ENCODE results near the gene ZNF865.

The ZNF865 gene

DNA sequence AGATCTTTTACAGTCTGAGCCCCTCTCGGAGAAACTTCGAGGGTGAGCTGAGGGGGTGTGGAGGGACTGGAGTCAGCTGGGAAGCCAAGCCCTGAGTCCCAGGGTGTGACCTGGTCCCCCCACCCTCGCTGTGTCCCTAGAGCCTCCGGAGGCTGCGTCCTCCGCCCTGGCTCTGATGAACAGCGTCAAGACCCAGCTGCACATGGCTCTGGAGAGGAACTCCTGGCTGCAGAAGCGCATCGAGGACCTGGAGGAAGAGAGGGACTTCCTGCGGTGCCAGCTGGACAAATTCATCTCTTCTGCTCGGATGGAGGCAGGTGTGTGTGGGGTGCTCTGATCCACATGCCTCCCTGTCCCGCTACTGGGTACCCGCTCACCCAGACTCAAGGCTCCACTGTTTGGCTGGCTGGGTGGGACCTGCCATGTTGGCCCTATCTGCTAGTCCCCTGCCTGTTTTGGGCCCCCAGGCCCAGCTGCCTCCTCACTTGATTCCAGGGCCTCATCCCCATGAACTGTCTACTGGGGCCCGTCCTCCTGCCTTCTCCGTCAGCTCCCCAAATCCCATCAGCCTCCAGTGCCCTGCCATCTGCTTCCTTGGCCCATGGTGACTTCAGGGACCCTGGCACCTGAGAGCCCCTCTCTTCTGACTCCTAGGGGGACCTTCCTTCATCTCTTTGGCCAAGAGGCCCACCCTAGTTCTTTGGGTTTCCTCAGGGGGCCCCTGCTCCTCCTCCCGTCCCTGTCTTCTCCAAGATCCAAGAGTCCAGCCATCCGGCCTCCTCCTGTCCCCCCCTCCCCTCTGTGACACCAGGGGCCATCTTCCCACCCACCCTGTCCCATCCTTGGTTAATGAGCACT, 44.0 kb downstream of the ZNF865 start:
- TF ChIP-seq, protein P1, sequence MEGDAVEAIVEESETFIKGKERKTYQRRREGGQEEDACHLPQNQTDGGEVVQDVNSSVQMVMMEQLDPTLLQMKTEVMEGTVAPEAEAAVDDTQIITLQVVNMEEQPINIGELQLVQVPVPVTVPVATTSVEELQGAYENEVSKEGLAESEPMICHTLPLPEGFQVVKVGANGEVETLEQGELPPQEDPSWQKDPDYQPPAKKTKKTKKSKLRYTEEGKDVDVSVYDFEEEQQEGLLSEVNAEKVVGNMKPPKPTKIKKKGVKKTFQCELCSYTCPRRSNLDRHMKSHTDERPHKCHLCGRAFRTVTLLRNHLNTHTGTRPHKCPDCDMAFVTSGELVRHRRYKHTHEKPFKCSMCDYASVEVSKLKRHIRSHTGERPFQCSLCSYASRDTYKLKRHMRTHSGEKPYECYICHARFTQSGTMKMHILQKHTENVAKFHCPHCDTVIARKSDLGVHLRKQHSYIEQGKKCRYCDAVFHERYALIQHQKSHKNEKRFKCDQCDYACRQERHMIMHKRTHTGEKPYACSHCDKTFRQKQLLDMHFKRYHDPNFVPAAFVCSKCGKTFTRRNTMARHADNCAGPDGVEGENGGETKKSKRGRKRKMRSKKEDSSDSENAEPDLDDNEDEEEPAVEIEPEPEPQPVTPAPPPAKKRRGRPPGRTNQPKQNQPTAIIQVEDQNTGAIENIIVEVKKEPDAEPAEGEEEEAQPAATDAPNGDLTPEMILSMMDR (conservative IDR thresholded peaks at IDR 0.05; ENCODE audit: low read depth, low read length), result no peak

DNA sequence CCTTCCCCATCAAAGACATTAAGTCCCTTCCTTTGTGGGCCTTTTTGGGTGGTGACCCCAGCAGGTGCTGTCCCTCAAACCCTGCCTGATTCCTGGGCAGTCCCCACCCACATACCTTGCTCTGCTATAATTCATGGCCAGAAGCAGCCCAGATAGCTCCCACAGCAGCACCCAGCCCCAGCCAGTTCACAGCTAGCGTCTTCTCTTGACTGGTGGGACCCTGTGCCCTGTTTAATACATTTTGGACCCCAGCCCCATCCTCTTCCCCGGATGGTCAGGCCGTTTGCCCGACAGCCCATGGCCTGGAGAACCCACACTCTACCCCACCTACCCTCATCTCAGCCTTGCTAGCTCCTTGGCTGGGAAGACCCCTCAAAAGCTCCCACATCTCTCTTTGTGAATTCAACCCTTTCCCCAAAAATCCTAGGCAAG, 44.7 kb downstream of the ZNF865 start:
- TF ChIP-seq, protein P1 (conservative IDR thresholded peaks at IDR 0.05; ENCODE audit: low read depth, low read length), result no peak
- no peak overlapping the region for H3K4me3 ChIP-seq (ENCODE audit: low read length)
- DNase-seq (ENCODE audit: low read depth), result no peak

More for the DNA sequence above, 44.0 kb downstream of the ZNF865 start:
- no peak for DNase-seq (ENCODE audit: low read depth)
- peak overlapping the region; percentile 71 for H3K4me3 ChIP-seq (ENCODE audit: low read length)

DNA sequence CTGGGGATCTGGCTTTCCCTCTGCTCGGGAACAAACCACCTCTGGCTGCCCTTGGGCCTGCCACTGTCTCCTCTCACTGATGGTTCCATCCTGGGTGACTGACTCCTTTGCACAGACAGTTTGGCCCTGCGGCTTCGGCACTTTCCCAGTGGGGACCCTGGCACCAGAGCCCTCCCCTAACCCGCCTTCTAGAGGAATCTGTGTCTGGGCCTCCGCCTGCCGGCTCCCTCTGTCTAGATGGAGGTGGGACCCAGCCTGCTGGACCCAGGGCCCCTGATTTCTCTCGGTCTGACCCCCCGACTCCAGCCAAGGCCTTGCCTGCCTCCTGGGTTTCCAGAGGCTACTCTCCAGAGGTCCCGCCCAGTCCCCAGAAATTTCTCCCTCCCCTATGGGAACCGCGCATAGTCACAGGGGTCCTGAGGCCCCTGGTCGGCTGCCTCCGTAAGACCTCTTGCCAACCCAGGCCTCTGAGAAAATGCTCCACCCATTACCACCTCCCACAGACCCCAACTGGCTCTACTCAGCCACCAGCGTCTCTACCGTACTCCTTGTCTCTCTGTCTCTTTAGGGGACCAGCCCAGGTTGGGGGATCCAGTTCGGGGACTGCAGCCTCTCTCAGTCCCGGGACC, 45.3 kb downstream of the ZNF865 start:
- TF ChIP-seq, protein P1 (conservative IDR thresholded peaks at IDR 0.05; ENCODE audit: low read depth, low read length), result no peak
- no peak for DNase-seq (ENCODE audit: low read depth)
- H3K4me3 ChIP-seq (ENCODE audit: low read length), result no peak overlapping the region

DNA sequence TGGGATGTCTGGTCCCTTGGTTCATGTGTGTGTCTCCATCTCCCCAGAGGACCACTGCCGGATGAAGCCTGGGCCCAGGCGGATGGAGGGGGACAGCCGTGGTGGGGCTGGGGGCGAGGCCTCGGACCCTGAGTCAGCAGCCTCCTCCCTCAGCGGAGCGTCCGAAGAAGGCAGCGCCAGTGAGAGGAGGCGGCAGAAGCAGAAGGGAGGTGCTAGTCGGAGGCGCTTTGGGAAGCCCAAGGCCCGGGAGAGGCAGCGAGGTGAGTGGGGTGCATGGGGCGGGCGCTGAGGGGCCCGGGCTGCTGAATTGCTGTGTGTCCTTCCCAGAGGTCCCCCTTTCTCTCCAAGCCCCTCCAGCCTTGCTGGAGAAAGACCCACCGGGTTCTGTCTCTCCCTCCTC, 45.8 kb downstream of the ZNF865 start:
- TF ChIP-seq, protein P1 (conservative IDR thresholded peaks at IDR 0.05; ENCODE audit: low read depth, low read length), result no peak
- no peak overlapping the region for H3K4me3 ChIP-seq (ENCODE audit: low read length)

DNA sequence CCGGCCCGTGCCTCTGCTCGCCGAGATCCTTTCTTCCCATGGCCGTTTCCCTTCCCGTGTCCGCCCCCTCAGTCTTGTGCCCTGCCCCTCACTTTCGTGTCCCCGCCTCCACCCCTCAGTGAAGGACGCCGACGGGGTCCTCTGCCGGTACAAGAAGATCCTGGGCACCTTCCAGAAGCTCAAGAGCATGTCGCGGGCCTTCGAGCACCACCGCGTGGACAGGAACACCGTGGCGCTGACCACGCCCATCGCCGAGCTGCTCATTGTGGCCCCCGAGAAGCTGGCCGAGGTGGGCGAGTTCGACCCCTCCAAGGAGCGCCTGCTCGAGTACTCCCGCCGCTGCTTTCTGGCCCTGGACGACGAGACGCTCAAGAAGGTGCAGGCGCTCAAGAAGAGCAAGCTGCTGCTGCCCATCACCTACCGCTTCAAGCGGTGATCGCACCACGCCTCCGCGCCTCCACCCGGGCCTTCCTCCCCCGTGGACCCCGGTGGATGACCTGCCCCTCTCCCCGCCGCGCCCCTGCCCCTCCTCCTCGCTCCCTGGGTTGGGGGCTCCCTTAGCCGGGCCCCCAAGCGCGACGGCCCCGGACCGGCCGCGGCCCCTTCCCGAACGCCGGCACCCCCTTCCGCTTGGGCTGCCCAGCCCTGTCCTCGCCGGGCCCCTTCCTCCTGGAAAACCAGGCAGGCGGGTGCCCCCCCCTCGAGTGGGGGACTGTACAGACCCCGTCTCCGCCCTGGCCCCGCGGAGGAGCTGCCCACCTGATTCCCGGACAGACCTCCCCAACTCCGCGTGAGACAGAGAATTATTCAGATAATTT, 47.1 kb downstream of the ZNF865 start:
- no peak overlapping the region for H3K4me3 ChIP-seq (ENCODE audit: low read length)
- no peak for DNase-seq (ENCODE audit: low read depth)
- TF ChIP-seq, protein P1 (conservative IDR thresholded peaks at IDR 0.05; ENCODE audit: low read depth, low read length), result no peak

More for the DNA sequence above, 45.8 kb downstream of the ZNF865 start:
- no peak for DNase-seq (ENCODE audit: low read depth)

DNA sequence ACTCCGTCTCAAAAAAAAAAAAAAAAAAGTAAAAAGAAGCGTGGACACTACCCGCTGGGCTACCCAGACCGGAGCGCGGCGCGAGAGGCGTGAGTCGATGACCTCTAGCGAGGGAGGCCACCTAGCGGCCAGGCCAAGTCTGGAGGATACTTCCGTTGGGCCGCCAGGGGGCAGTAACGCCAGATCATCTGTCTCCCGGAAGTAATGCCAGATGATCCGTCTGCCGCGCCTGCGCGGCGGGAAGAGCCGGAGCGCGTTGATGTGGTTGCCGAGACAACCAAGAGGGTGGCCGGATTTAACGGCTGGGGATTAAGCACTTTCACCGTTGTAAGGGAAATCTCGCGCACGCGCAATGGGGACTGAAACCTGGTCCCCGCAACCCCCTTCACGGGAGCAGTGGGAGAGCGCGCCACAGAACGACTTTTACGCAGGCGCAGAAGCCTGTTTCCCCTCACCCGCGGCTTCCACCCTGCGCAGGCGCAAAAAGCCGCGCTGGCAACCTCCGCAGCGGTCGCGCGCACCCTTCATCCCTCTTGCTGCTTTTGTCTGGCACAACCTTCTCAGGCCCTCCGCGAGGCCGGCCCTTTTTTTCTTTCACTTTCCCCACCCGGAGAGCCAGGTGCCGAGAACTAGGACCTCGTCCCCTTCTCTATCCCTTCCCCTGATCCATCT, 48.3 kb downstream of the ZNF865 start:
- DNase-seq (ENCODE audit: low read depth), result peak; percentile 96
- peak overlapping the region; percentile 89 for H3K4me3 ChIP-seq (ENCODE audit: low read length)
- TF ChIP-seq, protein P1 (conservative IDR thresholded peaks at IDR 0.05; ENCODE audit: low read depth, low read length), result peak; percentile 100

All from retinal pigment epithelial cell (primary cell).